NCI-H1105 treated with DMSO at 0.1 percent for 48 hours (cell line): ENCODE measurements around the gene PNMA8A.

Experiments
- DNase-seq: peaks from one replicate; lab custom pipeline; 2025; lab: John Stamatoyannopoulos, UW

Gene PNMA8A

GRCh38 chr19:46492841-46493235, 21.5 kb upstream of the PNMA8A start:
- DNase-seq: no peak

GRCh38 chr19:46491975-46492682, 20.8 kb upstream of the PNMA8A start:
- DNase-seq: no peak

GRCh38 chr19:46490774-46491173, 19.4 kb upstream of the PNMA8A start:
- no peak for DNase-seq

GRCh38 chr19:46489445-46490272, 18.3 kb upstream of the PNMA8A start:
- DNase-seq: no peak

GRCh38 chr19:46488551-46488950, 17.2 kb upstream of the PNMA8A start:
- DNase-seq: no peak

- DNase-seq: peak; percentile 66
These were observed 16.6 kb upstream of the PNMA8A start for GRCh38 chr19:46487802-46488445.

GRCh38 chr19:46487178-46487801, 15.9 kb upstream of the PNMA8A start:
- DNase-seq: no peak

- DNase-seq: no peak
These were observed 15.0 kb upstream of the PNMA8A start for GRCh38 chr19:46486358-46486757.

- DNase-seq: no peak
These were observed 13.3 kb upstream of the PNMA8A start for GRCh38 chr19:46484656-46485055.

- DNase-seq: no peak
These were observed 11.3 kb upstream of the PNMA8A start for GRCh38 chr19:46482631-46483030.

GRCh38 chr19:46481947-46482346, 10.6 kb upstream of the PNMA8A start:
- DNase-seq: no peak

- DNase-seq: no peak
These were observed 10.0 kb upstream of the PNMA8A start for GRCh38 chr19:46481223-46481848.

- DNase-seq: no peak
These were observed 9.1 kb upstream of the PNMA8A start for GRCh38 chr19:46480415-46480814.

GRCh38 chr19:46478356-46478986, 7.1 kb upstream of the PNMA8A start:
- peak; percentile 74 for DNase-seq

GRCh38 chr19:46475986-46476385, 4.6 kb upstream of the PNMA8A start:
- no peak for DNase-seq

- no peak for DNase-seq
These were observed 2.8 kb upstream of the PNMA8A start for GRCh38 chr19:46474211-46474610.

- no peak for DNase-seq
These were observed 1.2 kb upstream of the PNMA8A start for GRCh38 chr19:46472592-46472991.

GRCh38 chr19:46471811-46472543, 614 bp upstream of the PNMA8A start:
- no peak for DNase-seq

- DNase-seq: no peak
These were observed 987 bp downstream of the PNMA8A start for GRCh38 chr19:46470376-46470775.

- no peak for DNase-seq
These were observed 1.7 kb downstream of the PNMA8A start for GRCh38 chr19:46469541-46470185.
